ENCODE results near the gene FKTN.

FKTN gene

GRCh38 chr9:105557804-105558610 lies at the start of gene FKTN:
Gene FKTN, plus strand, starts transcription at chr9:105558131. Its CDS starts 16,902 bp downstream, at chr9:105575033.
- Histone ChIP-seq H3K27me3 (ENCODE audit: control insufficient read depth, insufficient read depth, low read length) (no peaks in the 10 kb centered on the region), H3K9ac (no peak within 1 kb of the TSS), H3K4me3 (ENCODE audit: low read depth, low read length) (peak within 1 kb of the TSS; percentile 87), H3K4me2 (ENCODE audit: low read length) (peak within 1 kb of the TSS; percentile 92), H3K79me2 (no peaks in the 10 kb centered on the region), H3K4me1 (no peaks in the 10 kb centered on the region), H3K27ac (peak within 1 kb of the TSS; percentile 54), H3K9me3 (ENCODE audit: control insufficient read depth, low read length) (no peaks in the 10 kb centered on the region), H2AFZ (peak within 1 kb of the TSS; percentile 98), H3K36me3 (ENCODE audit: control insufficient read depth, insufficient read depth, low read length) (no peaks in the 10 kb centered on the region)
- TF ChIP-seq CTCF (IDR thresholded peaks at IDR 0.05): no peak

DNA sequence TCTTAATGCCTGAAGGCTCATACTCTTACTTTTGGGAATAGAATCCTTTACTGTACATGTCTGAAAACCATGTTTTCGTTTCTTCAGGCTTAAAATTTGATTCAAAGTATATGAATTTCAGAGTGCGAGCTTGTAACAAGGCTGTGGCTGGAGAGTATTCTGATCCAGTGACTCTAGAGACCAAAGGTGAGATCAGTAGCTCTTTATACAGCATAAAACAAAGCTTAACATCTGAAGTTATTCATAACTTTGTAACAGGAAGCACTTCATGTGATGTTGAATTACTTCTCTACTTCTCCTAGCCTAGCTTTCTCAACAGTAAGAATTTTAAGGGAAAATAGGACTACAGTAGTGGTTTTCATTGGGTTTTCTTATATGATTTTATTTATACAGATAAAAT lies 49.4 kb upstream of the FKTN start:
- Histone ChIP-seq H3K4me1 (no peaks in the 10 kb centered on the region), H3K27ac (no peak overlapping the region), H3K4me2 (ENCODE audit: low read length) (no peak overlapping the region), H3K9me3 (ENCODE audit: control insufficient read depth, low read length) (no peaks in the 10 kb centered on the region), H2AFZ (no peak overlapping the region), H3K36me3 (ENCODE audit: control insufficient read depth, insufficient read depth, low read length) (no peaks in the 10 kb centered on the region), H3K79me2 (no peaks in the 10 kb centered on the region), H3K9ac (no peak overlapping the region), H3K4me3 (ENCODE audit: low read depth, low read length) (no peak overlapping the region), H3K27me3 (ENCODE audit: control insufficient read depth, insufficient read depth, low read length) (no peaks in the 10 kb centered on the region)
- TF ChIP-seq CTCF (IDR thresholded peaks at IDR 0.05): no peak

- H3K27ac ChIP-seq: no peak overlapping the region
- H3K4me2 ChIP-seq (ENCODE audit: low read length): no peak overlapping the region
- no peak for TF ChIP-seq CTCF (IDR thresholded peaks at IDR 0.05)
- H2AFZ ChIP-seq: no peak overlapping the region
- H3K4me1 ChIP-seq: no peaks in the 10 kb centered on the region
- no peaks in the 10 kb centered on the region for H3K79me2 ChIP-seq
- no peaks in the 10 kb centered on the region for H3K36me3 ChIP-seq (ENCODE audit: control insufficient read depth, insufficient read depth, low read length)
- no peaks in the 10 kb centered on the region for H3K27me3 ChIP-seq (ENCODE audit: control insufficient read depth, insufficient read depth, low read length)
- H3K4me3 ChIP-seq (ENCODE audit: low read depth, low read length): no peak overlapping the region
- no peaks in the 10 kb centered on the region for H3K9me3 ChIP-seq (ENCODE audit: control insufficient read depth, low read length)
- H3K9ac ChIP-seq: no peak overlapping the region
These were observed 47.9 kb upstream of the FKTN start for GRCh38 chr9:105510024-105510423.

GRCh38 chr9:105511446-105511845 lies 46.5 kb upstream of the FKTN start:
- Histone ChIP-seq H3K9me3 (ENCODE audit: control insufficient read depth, low read length) (no peaks in the 10 kb centered on the region), H3K79me2 (no peaks in the 10 kb centered on the region), H3K27ac (no peak overlapping the region), H3K4me1 (no peaks in the 10 kb centered on the region), H3K27me3 (ENCODE audit: control insufficient read depth, insufficient read depth, low read length) (no peaks in the 10 kb centered on the region), H3K9ac (no peak overlapping the region), H3K4me2 (ENCODE audit: low read length) (no peak overlapping the region), H2AFZ (no peak overlapping the region), H3K4me3 (ENCODE audit: low read depth, low read length) (no peak overlapping the region), H3K36me3 (ENCODE audit: control insufficient read depth, insufficient read depth, low read length) (no peaks in the 10 kb centered on the region)
- no peak for TF ChIP-seq CTCF (IDR thresholded peaks at IDR 0.05)
